ENCODE results near the gene CD8A. TPM values are rescaled to one million over a fixed set of nuclear protein-coding genes. Genes with fewer than 3 reads are reported as not detected.

The CD8A gene
- total and polyA plus RNA-seq, 10 of the 15 experiments (the other 5 are each of a cell fraction or from before 2014, with no cell fraction given), result 0.15 to 0.43 TPM; not detected in 8

- H3K9ac ChIP-seq (ENCODE audit: control insufficient read depth, insufficient read depth, low read length), result no peak overlapping the region
Measured at GRCh38 chr2:86774862-86775261, 15.9 kb downstream of the CD8A start.

More at GRCh38 chr2:86774862-86775261, 15.9 kb downstream of the CD8A start:
- Histone ChIP-seq H3K4me2 (ENCODE audit: control insufficient read depth, insufficient read depth) (no peak overlapping the region), H4K20me1 (ENCODE audit: control insufficient read depth, insufficient read depth) (no peaks in the 10 kb centered on the region), H2AFZ (ENCODE audit: control insufficient read depth, low read depth, low read length) (no peak overlapping the region), H3K27me3 (replicated peaks in 1 of 2; ENCODE audit: control insufficient read depth in 2 of 2, insufficient read depth in 2 of 2, low read length in 1 of 2) (no peaks in the 10 kb centered on the region), H3K36me3 (ENCODE audit: control insufficient read depth in 2 of 2, insufficient read depth in 2 of 2, low read length in 1 of 2) (peaks cover 11 to 28% of the 10 kb centered on the region in 2 experiments), H3K4me1 (ENCODE audit: control insufficient read depth, insufficient read depth, low read length) (no peaks in the 10 kb centered on the region), H3K9me3 (replicated peaks; ENCODE audit: control insufficient read depth, insufficient read depth, low read length) (no peaks in the 10 kb centered on the region), H3K4me3 (no peak overlapping the region), H3K79me2 (ENCODE audit: control insufficient read depth, insufficient read depth, low read length) (no peaks in the 10 kb centered on the region), H3K27ac (ENCODE audit: control insufficient read depth, insufficient read depth) (no peak overlapping the region)
- ATAC-seq (no peak), FAIRE-seq (no peak), DNase-seq (ENCODE audit: low read depth, low spot score) (no peak)
- CTCF ChIA-PET, result interaction anchor here (3.7 kb wide), 1 partner anchor 9 kb away, joined by 13 read pairs; no protein-coding TSS in a partner anchor
- SMC1A ChIA-PET (ENCODE audit: uncharacterized antibody, unreplicated experiment), result interaction anchor here (1.4 to 3.2 kb wide), 2 partner anchors 10 to 223 kb away, joined by 3 to 17 read pairs; no protein-coding TSS in a partner anchor
- POLR2A ChIA-PET, result no interaction called here
- RAD21 ChIA-PET (ENCODE audit: unreplicated experiment), result interaction anchor here (0.6 kb wide), 1 partner anchor 1453 kb away, joined by 3 read pairs; no protein-coding TSS in a partner anchor
- in situ Hi-C loops (cut with MboI) (no loop called here), intact Hi-C loops (cut with micrococcal nuclease; ENCODE audit: unreplicated experiment) (no loop called here)
- BruUV-seq (replicated peaks), result no TSS peak
- no peak for TF ChIP-seq CHD1 (IDR thresholded peaks at IDR 0.05; ENCODE audit: low read depth, low read length)
- TF ChIP-seq BCL11A (IDR thresholded peaks at IDR 0.05; ENCODE audit: low read depth, low read length), result no peak
- TF ChIP-seq ZNF622 (IDR thresholded peaks at IDR 0.05), result no peak
- TF ChIP-seq LARP7 (IDR thresholded peaks at IDR 0.05), result no peak
- TF ChIP-seq RELA (IDR thresholded peaks at IDR 0.05; ENCODE audit: borderline replicate concordance, partially characterized antibody), result no peak
- TF ChIP-seq RCOR1 (conservative IDR thresholded peaks at IDR 0.05; ENCODE audit: low read depth, low read length), result no peak
- TF ChIP-seq MYB (IDR thresholded peaks at IDR 0.05; ENCODE audit: borderline replicate concordance, low read depth, low read length), result no peak
- TF ChIP-seq STAT3 (IDR thresholded peaks at IDR 0.05; ENCODE audit: low read depth, low read length), result no peak
- no peak for TF ChIP-seq USF2 (IDR thresholded peaks at IDR 0.05; ENCODE audit: borderline replicate concordance, low read depth, low read length)
- TF ChIP-seq ZBTB33 (IDR thresholded peaks at IDR 0.05), result no peak
- TF ChIP-seq PAX8 (IDR thresholded peaks at IDR 0.05), result no peak
- no peak for TF ChIP-seq YY1 (IDR thresholded peaks at IDR 0.05; ENCODE audit: low read depth, low read length)
- TF ChIP-seq EGR1 (IDR thresholded peaks at IDR 0.05; ENCODE audit: borderline replicate concordance in 1 of 2, low read depth in 2 of 2, low read length in 2 of 2), result no peak
- no peak for TF ChIP-seq HSF1 (IDR thresholded peaks at IDR 0.05; ENCODE audit: low read depth, low read length)
- TF ChIP-seq HDAC2 (IDR thresholded peaks at IDR 0.05), result no peak
- no peak for TF ChIP-seq IKZF1 (conservative IDR thresholded peaks at IDR 0.05)
- TF ChIP-seq RFX5 (IDR thresholded peaks at IDR 0.05; ENCODE audit: low read depth, low read length), result no peak
- TF ChIP-seq, protein P1, sequence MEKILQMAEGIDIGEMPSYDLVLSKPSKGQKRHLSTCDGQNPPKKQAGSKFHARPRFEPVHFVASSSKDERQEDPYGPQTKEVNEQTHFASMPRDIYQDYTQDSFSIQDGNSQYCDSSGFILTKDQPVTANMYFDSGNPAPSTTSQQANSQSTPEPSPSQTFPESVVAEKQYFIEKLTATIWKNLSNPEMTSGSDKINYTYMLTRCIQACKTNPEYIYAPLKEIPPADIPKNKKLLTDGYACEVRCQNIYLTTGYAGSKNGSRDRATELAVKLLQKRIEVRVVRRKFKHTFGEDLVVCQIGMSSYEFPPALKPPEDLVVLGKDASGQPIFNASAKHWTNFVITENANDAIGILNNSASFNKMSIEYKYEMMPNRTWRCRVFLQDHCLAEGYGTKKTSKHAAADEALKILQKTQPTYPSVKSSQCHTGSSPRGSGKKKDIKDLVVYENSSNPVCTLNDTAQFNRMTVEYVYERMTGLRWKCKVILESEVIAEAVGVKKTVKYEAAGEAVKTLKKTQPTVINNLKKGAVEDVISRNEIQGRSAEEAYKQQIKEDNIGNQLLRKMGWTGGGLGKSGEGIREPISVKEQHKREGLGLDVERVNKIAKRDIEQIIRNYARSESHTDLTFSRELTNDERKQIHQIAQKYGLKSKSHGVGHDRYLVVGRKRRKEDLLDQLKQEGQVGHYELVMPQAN (conservative IDR thresholded peaks at IDR 0.05), result no peak
- no peak for TF ChIP-seq SMARCA5 (IDR thresholded peaks at IDR 0.05)
- TF ChIP-seq SMC3 (IDR thresholded peaks at IDR 0.05; ENCODE audit: borderline replicate concordance, low read length), result no peak
- WGBS (ENCODE audit: insufficient coverage, insufficient replicate concordance, low lambda C conversion rate, missing lambda C conversion rate), result 86% methylated on average over 5 of the region's 5 CpGs
